ENCODE results near the gene MPP1.
"Not testable (repeated sequence)": the region's sequence is repeated elsewhere in the genome, so short reads cannot be mapped to it uniquely, and the experiment has no call there.

Gene MPP1

DNA sequence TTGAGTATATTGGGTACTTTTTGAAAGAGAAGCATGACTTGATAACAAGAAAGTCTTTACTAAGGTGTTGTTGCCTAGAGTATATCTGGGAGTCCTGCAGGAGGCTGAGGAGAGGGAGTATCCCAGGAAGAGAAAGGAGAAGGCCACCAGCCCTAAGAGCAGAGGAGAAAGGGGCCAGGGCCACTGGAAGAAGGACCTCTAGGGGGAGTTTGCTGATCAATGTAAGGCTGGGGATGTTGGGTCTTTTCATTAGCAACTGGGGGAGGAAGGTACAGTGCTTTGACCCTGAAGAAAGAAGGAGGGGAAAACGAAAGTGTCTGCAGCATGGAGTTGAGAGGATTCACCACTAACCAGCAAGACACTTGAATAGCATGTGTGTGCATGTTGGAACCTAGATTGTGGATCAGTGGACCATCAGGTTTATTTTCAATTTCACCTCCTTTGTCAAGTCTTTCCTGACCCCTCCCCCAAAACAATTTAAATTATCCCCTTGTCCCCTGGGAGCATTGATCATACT, 24.7 kb upstream of the MPP1 start:
- H3K4me3 ChIP-seq (replicated peaks in 1 of 2; ENCODE audit: low read depth in 2 of 2, low read length in 2 of 2): no peak overlapping the region
- TF ChIP-seq, protein P1, sequence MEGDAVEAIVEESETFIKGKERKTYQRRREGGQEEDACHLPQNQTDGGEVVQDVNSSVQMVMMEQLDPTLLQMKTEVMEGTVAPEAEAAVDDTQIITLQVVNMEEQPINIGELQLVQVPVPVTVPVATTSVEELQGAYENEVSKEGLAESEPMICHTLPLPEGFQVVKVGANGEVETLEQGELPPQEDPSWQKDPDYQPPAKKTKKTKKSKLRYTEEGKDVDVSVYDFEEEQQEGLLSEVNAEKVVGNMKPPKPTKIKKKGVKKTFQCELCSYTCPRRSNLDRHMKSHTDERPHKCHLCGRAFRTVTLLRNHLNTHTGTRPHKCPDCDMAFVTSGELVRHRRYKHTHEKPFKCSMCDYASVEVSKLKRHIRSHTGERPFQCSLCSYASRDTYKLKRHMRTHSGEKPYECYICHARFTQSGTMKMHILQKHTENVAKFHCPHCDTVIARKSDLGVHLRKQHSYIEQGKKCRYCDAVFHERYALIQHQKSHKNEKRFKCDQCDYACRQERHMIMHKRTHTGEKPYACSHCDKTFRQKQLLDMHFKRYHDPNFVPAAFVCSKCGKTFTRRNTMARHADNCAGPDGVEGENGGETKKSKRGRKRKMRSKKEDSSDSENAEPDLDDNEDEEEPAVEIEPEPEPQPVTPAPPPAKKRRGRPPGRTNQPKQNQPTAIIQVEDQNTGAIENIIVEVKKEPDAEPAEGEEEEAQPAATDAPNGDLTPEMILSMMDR (IDR thresholded peaks at IDR 0.05; ENCODE audit: low read depth, low read length): no peak
- no peak for DNase-seq (ENCODE audit: low read depth in 2 of 2)

DNA sequence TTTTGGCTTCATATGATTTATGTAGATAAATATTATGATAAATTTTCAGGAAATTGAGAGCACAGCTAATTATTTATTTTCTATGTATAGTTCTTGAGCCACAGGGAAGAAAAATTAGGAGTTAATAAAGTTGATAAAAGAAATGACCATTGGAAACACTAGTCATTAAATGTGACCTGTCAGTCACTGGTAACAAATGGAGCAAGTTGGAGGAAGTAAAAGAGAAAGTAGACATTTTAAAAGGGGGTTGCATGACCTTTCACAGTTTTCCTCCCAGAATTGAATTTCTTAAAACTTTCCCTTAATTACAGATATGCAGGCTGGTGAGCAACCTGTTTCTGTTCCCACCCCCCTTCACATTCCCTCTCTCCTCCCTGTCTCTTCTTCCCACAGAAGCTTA, 23.8 kb upstream of the MPP1 start:
- H3K4me3 ChIP-seq (replicated peaks in 1 of 2; ENCODE audit: low read depth in 2 of 2, low read length in 2 of 2): no peak overlapping the region
- TF ChIP-seq, protein P1 (IDR thresholded peaks at IDR 0.05; ENCODE audit: low read depth, low read length): no peak
- no peak for DNase-seq (ENCODE audit: low read depth in 2 of 2)

DNA sequence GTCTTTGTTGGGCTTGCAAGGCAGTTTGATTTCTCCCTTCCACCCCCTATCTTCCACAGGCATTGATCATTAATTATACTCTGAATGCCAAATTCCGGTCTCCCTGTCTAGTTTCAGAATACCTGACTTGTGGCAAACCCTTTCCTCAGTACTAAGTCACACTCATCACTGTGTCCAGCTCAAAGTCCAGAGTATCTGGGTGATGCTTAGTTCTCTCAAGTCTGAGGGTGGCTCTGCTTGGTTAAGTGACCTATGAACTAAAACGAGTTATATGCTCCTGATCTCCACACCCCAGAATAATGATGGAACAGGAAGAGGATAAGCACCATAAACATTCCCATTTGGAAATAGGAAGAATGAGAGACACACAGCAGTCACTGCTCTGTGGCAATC, 22.7 kb upstream of the MPP1 start:
- TF ChIP-seq, protein P1 (IDR thresholded peaks at IDR 0.05; ENCODE audit: low read depth, low read length): no peak
- DNase-seq (ENCODE audit: low read depth in 2 of 2): no peak

DNA sequence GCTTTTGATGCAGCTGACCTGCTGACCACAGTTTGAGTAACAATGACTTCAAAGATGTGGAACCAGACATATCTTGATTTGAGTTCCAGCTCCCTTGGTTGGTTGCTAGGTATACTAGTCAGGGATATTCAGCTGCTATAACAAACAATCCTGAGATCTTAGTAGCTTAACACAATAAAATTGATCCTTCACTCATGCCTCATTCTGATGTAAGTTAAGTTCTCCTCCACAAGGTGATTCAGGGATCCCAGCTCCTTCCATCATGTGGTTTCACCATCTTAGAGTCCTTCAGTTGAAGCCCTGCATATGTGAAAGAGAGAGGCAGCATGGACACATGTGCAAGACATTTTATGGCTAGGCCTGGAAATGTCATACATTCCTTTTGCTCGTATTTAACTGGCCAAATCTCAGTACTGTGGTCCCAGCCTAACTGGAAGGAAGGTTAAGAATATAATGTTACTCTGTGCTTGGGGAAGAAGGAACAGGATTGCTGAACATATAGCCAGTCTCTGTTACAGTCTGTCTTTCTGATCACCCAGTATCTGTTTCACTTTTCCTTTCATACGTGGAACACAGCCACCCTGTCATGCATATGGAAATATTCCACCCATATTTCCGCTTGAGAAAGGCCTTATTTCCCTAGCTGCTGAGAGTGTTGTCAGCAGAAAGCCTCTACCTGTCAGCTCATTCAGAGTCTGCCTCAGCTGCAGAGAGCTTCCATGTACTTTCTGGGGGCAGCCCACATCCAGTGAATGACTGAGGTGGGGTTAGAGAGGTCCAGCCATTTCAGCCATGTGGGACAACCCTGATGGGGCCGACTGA, 22.1 kb upstream of the MPP1 start:
- DNase-seq (ENCODE audit: low read depth in 2 of 2): no peak
- H3K4me3 ChIP-seq (replicated peaks in 1 of 2; ENCODE audit: low read depth in 2 of 2, low read length in 2 of 2): no peak overlapping the region
- TF ChIP-seq, protein P1 (IDR thresholded peaks at IDR 0.05; ENCODE audit: low read depth, low read length): no peak

More for the DNA sequence above, 22.7 kb upstream of the MPP1 start:
- no peak overlapping the region for H3K4me3 ChIP-seq (replicated peaks in 1 of 2; ENCODE audit: low read depth in 2 of 2, low read length in 2 of 2)

DNA sequence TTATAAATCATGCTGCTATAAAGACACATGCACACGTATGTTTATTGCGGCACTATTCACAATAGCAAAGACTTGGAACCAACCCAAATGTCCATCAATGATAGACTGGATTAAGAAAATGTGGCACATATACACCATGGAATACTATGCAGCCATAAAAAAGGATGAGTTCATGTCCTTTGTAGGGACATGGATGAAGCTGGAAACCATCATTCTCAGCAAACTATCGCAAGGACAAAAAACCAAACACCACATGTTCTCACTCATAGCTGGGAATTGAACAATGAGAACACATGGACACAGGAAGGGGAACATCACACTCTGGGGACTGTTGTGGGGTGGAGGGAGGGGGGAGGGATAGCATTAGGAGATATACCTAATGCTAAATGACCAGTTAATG, 20.3 kb upstream of the MPP1 start:
- not testable (repeated sequence) for DNase-seq (ENCODE audit: low read depth in 2 of 2); H3K4me3 ChIP-seq (replicated peaks in 1 of 2; ENCODE audit: low read depth in 2 of 2, low read length in 2 of 2)

DNA sequence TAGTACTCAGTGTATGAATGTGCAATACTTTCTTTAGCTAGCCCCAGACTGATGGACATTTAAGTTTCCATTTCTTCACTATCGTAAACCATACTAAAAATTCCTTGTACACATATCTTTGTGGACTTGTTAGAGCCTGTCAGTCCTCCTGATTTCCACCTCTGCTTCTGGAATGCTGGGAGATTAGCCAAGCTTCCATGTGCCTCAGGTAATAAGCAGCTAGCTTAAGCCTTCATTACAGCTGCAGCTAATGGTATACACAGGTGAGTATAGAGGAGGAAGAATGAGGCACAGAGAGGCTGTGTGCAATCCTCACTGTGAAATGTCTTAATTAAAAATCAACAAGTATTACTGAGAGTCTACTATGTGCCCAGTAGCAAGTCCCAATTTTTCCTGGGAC, 19.4 kb upstream of the MPP1 start:
- DNase-seq (ENCODE audit: low read depth in 2 of 2): no peak
- TF ChIP-seq, protein P1 (IDR thresholded peaks at IDR 0.05; ENCODE audit: low read depth, low read length): no peak

DNA sequence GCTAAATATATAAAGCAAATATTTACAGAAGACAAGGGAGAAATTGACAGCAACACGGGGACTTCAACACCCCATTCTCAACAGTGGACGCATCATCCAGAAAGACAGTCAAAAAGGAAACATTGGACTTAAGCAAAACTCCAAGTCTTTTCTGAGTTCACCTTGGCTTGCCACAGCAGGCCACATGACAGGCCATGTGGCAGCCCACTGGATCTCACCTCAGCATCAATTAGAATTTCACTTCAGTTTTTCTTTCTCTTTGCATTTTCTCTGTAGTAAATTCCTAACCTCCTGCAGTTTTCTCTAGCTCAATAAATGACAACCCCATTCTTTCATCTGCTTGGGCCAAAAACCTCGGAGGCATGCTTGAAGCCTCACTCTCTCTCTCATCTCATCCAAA, 16.7 kb upstream of the MPP1 start:
- H3K4me3 ChIP-seq (replicated peaks in 1 of 2; ENCODE audit: low read depth in 2 of 2, low read length in 2 of 2): no peak overlapping the region
- TF ChIP-seq, protein P1 (IDR thresholded peaks at IDR 0.05; ENCODE audit: low read depth, low read length): no peak
- DNase-seq (ENCODE audit: low read depth in 2 of 2): no peak

More for the DNA sequence above, 19.4 kb upstream of the MPP1 start:
- H3K4me3 ChIP-seq (replicated peaks in 1 of 2; ENCODE audit: low read depth in 2 of 2, low read length in 2 of 2): no peak overlapping the region

Measured in cardiac fibroblast (primary cell).